Measurements from ENCODE around the gene DZIP3. TPM values are rescaled to one million over a fixed set of nuclear protein-coding genes. Genes with fewer than 3 reads are reported as not detected.
"Not testable (repeated sequence)": the region's sequence is repeated elsewhere in the genome, so short reads cannot be mapped to it uniquely, and the experiment has no call there.

The DZIP3 gene
- total and polyA plus RNA-seq, 2 experiments from 2014 or later: 28.7 to 32.0 TPM

DNA sequence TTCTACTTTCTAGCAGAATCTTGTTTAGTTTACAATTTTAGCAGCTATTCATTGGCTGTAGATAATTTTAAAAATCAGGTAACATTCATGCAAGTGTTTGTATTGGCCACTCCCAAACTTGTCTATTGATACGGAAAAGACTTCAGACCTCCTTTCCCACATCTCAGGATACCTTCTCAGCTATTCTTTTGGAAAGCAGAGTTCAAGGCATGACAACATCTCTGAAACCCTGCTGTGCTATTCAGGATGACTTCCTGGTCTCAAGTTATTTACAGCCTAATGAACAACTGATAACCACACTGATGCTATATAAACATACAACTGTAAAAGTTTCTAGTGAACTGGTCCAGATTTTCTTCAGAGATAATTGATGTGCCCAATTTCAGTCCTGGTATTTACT, 55.8 kb downstream of the DZIP3 start:
- Histone ChIP-seq H3K79me2 (replicated peaks; ENCODE audit: insufficient read depth) (no peaks in the 10 kb centered on the region), H3K4me3 (no peak overlapping the region), H3K36me3 (ENCODE audit: insufficient read depth) (no peaks in the 10 kb centered on the region), H3K27ac (ENCODE audit: low read depth) (no peak overlapping the region), H4K20me1 (replicated peaks; ENCODE audit: insufficient read depth) (no peaks in the 10 kb centered on the region), H3F3A (replicated peaks; ENCODE audit: low read depth) (no peaks in the 10 kb centered on the region), H2AFZ (no peak overlapping the region), H3K4me1 (ENCODE audit: insufficient read depth) (peaks cover 6% of the 10 kb centered on the region; the same call in 1 of the 2 replicates), H3K27me3 (ENCODE audit: insufficient read depth) (no peaks in the 10 kb centered on the region), H3K9me2 (ENCODE audit: insufficient read depth) (no peaks in the 10 kb centered on the region; the same call in 1 of the 2 replicates), H3K4me2 (0 out of 2 replicates have a peak overlapping the region, but pooled peaks have one; percentile 13)
- Mint-ChIP-seq H3K4me1 (peaks cover 18% of the 10 kb centered on the region), H3K9me3 (no peaks in the 10 kb centered on the region), H3K4me3 (no peak overlapping the region), H3K27ac (peak overlapping the region; percentile 48; the same call in 1 of the 2 replicates), H3K27me3 (ENCODE audit: insufficient read depth, low read depth, poor library complexity) (no peaks in the 10 kb centered on the region), H3K36me3 (ENCODE audit: low read depth) (peaks cover 10% of the 10 kb centered on the region; the same call in 2 of the 3 replicates)
- TF ChIP-seq EZH2phosphoT487 (IDR thresholded peaks at IDR 0.05; ENCODE audit: unreplicated experiment) (no peak), NANOG (IDR thresholded peaks at IDR 0.05; ENCODE audit: borderline replicate concordance) (no peak), CREB1 (CRISPR knock-in tag; IDR thresholded peaks at IDR 0.05; ENCODE audit: low read depth) (no peak), POLR2AphosphoS5 (IDR thresholded peaks at IDR 0.05; ENCODE audit: low read depth) (no peak), STAT1 (IDR thresholded peaks at IDR 0.05; ENCODE audit: unreplicated experiment) (no peak), ZNF114 (CRISPR knock-in tag; IDR thresholded peaks at IDR 0.05) (no peak)
- TF ChIP-seq, protein P1, sequence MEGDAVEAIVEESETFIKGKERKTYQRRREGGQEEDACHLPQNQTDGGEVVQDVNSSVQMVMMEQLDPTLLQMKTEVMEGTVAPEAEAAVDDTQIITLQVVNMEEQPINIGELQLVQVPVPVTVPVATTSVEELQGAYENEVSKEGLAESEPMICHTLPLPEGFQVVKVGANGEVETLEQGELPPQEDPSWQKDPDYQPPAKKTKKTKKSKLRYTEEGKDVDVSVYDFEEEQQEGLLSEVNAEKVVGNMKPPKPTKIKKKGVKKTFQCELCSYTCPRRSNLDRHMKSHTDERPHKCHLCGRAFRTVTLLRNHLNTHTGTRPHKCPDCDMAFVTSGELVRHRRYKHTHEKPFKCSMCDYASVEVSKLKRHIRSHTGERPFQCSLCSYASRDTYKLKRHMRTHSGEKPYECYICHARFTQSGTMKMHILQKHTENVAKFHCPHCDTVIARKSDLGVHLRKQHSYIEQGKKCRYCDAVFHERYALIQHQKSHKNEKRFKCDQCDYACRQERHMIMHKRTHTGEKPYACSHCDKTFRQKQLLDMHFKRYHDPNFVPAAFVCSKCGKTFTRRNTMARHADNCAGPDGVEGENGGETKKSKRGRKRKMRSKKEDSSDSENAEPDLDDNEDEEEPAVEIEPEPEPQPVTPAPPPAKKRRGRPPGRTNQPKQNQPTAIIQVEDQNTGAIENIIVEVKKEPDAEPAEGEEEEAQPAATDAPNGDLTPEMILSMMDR (conservative IDR thresholded peaks at IDR 0.05; ENCODE audit: low read depth in 2 of 2): no peak
- TF ChIP-seq, protein P2, sequence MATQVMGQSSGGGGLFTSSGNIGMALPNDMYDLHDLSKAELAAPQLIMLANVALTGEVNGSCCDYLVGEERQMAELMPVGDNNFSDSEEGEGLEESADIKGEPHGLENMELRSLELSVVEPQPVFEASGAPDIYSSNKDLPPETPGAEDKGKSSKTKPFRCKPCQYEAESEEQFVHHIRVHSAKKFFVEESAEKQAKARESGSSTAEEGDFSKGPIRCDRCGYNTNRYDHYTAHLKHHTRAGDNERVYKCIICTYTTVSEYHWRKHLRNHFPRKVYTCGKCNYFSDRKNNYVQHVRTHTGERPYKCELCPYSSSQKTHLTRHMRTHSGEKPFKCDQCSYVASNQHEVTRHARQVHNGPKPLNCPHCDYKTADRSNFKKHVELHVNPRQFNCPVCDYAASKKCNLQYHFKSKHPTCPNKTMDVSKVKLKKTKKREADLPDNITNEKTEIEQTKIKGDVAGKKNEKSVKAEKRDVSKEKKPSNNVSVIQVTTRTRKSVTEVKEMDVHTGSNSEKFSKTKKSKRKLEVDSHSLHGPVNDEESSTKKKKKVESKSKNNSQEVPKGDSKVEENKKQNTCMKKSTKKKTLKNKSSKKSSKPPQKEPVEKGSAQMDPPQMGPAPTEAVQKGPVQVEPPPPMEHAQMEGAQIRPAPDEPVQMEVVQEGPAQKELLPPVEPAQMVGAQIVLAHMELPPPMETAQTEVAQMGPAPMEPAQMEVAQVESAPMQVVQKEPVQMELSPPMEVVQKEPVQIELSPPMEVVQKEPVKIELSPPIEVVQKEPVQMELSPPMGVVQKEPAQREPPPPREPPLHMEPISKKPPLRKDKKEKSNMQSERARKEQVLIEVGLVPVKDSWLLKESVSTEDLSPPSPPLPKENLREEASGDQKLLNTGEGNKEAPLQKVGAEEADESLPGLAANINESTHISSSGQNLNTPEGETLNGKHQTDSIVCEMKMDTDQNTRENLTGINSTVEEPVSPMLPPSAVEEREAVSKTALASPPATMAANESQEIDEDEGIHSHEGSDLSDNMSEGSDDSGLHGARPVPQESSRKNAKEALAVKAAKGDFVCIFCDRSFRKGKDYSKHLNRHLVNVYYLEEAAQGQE (IDR thresholded peaks at IDR 0.05; ENCODE audit: unreplicated experiment): no peak
- TF ChIP-seq, protein P3, sequence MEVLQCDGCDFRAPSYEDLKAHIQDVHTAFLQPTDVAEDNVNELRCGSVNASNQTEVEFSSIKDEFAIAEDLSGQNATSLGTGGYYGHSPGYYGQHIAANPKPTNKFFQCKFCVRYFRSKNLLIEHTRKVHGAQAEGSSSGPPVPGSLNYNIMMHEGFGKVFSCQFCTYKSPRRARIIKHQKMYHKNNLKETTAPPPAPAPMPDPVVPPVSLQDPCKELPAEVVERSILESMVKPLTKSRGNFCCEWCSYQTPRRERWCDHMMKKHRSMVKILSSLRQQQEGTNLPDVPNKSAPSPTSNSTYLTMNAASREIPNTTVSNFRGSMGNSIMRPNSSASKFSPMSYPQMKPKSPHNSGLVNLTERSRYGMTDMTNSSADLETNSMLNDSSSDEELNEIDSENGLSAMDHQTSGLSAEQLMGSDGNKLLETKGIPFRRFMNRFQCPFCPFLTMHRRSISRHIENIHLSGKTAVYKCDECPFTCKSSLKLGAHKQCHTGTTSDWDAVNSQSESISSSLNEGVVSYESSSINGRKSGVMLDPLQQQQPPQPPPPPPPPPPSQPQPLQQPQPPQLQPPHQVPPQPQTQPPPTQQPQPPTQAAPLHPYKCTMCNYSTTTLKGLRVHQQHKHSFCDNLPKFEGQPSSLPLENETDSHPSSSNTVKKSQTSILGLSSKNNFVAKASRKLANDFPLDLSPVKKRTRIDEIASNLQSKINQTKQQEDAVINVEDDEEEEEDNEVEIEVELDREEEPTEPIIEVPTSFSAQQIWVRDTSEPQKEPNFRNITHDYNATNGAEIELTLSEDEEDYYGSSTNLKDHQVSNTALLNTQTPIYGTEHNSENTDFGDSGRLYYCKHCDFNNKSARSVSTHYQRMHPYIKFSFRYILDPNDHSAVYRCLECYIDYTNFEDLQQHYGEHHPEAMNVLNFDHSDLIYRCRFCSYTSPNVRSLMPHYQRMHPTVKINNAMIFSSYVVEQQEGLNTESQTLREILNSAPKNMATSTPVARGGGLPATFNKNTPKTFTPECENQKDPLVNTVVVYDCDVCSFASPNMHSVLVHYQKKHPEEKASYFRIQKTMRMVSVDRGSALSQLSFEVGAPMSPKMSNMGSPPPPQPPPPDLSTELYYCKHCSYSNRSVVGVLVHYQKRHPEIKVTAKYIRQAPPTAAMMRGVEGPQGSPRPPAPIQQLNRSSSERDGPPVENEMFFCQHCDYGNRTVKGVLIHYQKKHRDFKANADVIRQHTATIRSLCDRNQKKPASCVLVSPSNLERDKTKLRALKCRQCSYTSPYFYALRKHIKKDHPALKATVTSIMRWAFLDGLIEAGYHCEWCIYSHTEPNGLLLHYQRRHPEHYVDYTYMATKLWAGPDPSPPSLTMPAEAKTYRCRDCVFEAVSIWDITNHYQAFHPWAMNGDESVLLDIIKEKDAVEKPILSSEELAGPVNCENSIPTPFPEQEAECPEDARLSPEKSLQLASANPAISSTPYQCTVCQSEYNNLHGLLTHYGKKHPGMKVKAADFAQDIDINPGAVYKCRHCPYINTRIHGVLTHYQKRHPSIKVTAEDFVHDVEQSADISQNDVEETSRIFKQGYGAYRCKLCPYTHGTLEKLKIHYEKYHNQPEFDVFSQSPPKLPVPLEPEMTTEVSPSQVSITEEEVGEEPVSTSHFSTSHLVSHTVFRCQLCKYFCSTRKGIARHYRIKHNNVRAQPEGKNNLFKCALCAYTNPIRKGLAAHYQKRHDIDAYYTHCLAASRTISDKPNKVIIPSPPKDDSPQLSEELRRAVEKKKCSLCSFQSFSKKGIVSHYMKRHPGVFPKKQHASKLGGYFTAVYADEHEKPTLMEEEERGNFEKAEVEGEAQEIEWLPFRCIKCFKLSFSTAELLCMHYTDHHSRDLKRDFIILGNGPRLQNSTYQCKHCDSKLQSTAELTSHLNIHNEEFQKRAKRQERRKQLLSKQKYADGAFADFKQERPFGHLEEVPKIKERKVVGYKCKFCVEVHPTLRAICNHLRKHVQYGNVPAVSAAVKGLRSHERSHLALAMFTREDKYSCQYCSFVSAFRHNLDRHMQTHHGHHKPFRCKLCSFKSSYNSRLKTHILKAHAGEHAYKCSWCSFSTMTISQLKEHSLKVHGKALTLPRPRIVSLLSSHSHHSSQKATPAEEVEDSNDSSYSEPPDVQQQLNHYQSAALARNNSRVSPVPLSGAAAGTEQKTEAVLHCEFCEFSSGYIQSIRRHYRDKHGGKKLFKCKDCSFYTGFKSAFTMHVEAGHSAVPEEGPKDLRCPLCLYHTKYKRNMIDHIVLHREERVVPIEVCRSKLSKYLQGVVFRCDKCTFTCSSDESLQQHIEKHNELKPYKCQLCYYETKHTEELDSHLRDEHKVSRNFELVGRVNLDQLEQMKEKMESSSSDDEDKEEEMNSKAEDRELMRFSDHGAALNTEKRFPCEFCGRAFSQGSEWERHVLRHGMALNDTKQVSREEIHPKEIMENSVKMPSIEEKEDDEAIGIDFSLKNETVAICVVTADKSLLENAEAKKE (CRISPR knock-in tag; IDR thresholded peaks at IDR 0.05): peak; percentile 94
- TF ChIP-seq, protein P4, sequence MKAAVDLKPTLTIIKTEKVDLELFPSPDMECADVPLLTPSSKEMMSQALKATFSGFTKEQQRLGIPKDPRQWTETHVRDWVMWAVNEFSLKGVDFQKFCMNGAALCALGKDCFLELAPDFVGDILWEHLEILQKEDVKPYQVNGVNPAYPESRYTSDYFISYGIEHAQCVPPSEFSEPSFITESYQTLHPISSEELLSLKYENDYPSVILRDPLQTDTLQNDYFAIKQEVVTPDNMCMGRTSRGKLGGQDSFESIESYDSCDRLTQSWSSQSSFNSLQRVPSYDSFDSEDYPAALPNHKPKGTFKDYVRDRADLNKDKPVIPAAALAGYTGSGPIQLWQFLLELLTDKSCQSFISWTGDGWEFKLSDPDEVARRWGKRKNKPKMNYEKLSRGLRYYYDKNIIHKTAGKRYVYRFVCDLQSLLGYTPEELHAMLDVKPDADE (IDR thresholded peaks at IDR 0.05): 0 out of 2 replicates have a peak, but pooled peaks have one; percentile 21
- DNase-seq (ENCODE audit: low spot score) (peak; percentile 54), ATAC-seq (peak; percentile 59; the same call in 2 of the 3 replicates)

DNA sequence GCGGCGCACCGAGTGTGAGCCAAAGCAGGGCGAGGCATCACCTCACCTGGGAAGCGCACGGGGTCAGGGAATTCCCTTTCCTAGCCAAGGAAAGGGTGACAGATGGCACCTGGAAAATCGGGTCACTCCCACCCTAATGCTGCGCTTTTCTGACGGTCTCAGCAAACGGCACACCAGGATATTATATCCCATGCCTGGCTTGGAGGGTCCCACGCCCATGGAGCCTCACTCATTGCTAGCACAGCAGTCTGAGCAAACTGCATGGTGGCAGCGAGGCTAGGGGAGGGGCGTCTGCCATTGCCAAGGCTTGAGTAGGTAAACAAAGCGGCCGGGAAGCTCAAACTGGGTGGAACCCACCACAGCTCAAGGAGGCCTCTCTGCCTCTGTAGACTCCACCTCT, 66.1 kb downstream of the DZIP3 start:
- H3K36me3 ChIP-seq (ENCODE audit: insufficient read depth): peaks cover 24% of the 10 kb centered on the region
- not testable (repeated sequence) for H3K27me3 ChIP-seq (ENCODE audit: insufficient read depth); H3K27ac ChIP-seq (ENCODE audit: low read depth); H4K20me1 ChIP-seq (replicated peaks; ENCODE audit: insufficient read depth); H3K4me3 ChIP-seq; H3K79me2 ChIP-seq (replicated peaks; ENCODE audit: insufficient read depth); H3K4me1 ChIP-seq (ENCODE audit: insufficient read depth); H2AFZ ChIP-seq; H3K4me1 Mint-ChIP-seq; H3F3A ChIP-seq (replicated peaks; ENCODE audit: low read depth); ATAC-seq; H3K27ac Mint-ChIP-seq; H3K4me3 Mint-ChIP-seq; H3K9me2 ChIP-seq (ENCODE audit: insufficient read depth); DNase-seq (ENCODE audit: low spot score); H3K4me2 ChIP-seq; H3K27me3 Mint-ChIP-seq (ENCODE audit: insufficient read depth, low read depth, poor library complexity)
- Mint-ChIP-seq H3K36me3 (ENCODE audit: low read depth) (peaks cover 51% of the 10 kb centered on the region), H3K9me3 (peaks cover 39% of the 10 kb centered on the region)
